Measurements from ENCODE around the gene CACNA1D.

DNA sequence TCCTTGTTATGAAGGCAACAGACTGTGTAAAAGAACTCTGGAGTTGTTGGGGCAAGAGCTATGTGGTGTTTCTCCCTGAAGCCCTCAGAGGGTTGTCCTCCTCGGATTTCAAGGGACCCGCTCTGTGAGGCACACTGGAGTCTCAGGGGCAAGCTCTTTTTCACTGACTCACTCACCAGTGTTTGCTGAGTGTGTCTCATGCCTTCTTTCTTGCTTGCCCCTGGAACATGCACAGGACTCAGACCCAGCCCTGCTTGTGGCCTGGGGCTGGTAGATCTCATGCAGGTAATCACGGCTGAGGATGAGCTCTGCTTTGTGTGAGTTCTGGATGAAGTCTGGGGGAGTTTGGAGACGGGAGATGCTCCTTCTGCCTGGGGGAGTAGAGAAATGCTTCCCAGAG is 93.7 kb downstream of the CACNA1D start:
- TF ChIP-seq, protein P1, sequence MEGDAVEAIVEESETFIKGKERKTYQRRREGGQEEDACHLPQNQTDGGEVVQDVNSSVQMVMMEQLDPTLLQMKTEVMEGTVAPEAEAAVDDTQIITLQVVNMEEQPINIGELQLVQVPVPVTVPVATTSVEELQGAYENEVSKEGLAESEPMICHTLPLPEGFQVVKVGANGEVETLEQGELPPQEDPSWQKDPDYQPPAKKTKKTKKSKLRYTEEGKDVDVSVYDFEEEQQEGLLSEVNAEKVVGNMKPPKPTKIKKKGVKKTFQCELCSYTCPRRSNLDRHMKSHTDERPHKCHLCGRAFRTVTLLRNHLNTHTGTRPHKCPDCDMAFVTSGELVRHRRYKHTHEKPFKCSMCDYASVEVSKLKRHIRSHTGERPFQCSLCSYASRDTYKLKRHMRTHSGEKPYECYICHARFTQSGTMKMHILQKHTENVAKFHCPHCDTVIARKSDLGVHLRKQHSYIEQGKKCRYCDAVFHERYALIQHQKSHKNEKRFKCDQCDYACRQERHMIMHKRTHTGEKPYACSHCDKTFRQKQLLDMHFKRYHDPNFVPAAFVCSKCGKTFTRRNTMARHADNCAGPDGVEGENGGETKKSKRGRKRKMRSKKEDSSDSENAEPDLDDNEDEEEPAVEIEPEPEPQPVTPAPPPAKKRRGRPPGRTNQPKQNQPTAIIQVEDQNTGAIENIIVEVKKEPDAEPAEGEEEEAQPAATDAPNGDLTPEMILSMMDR (IDR thresholded peaks at IDR 0.05; ENCODE audit: insufficient read depth, low read length, poor library complexity, severe bottlenecking), result no peak
- no peak for TF ChIP-seq EZH2phosphoT487 (conservative IDR thresholded peaks at IDR 0.05; ENCODE audit: low read length)

All from SU-DHL-6 (cell line).